ENCODE data around the gene PLEKHO2. TPM values are rescaled to one million over a fixed set of nuclear protein-coding genes. Genes with fewer than 3 reads are reported as not detected.

Gene PLEKHO2
- total RNA-seq, 2 experiments from 2014 or later = 12.0 to 24.5 TPM

DNA sequence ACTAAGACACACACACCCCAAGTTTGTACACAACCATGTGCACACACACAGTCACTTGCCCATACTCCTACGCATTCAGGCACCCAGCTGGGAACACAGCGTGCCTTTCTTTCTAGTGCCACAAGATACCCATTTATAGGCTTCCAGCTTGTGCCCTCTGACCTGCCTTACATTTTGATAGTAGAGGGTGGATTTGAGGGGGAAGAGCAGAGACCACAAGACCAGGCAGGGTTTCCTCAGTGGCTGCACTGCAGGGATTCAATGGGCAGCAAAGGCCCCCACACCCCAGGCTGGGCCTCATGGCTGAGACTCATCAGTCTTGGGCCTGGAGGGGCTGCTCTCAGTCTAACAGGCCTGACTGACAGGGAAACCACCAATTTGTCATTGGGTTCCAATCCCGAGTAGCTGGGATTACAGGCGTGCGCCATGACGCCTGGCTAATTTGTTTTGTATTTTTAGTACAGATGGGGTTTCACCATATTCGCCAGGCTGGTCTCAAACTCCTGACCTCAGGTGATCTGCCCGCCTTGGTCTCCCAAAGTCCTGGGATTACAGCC, 51.2 kb downstream of the PLEKHO2 start:
- H2AFZ ChIP-seq (ENCODE audit: low read length) = peak overlapping the region; percentile 57; the same call in 1 of the 2 replicates
- H3K79me2 ChIP-seq (ENCODE audit: insufficient read depth, low read depth, low read length) = no peaks in the 10 kb centered on the region
- CTCF ChIA-PET (ENCODE audit: unreplicated experiment) = no interaction called here
- peak overlapping the region; percentile 72 for H3K4me3 ChIP-seq (ENCODE audit: low read depth, low read length, poor library complexity, severe bottlenecking)
- H3K9me2 ChIP-seq (ENCODE audit: insufficient read depth, low read length) = no peaks in the 10 kb centered on the region
- H3K4me1 ChIP-seq (ENCODE audit: insufficient read depth, low read length, poor library complexity, severe bottlenecking) = peaks cover 62% of the 10 kb centered on the region
- peak overlapping the region; percentile 96 for H3K4me2 ChIP-seq (ENCODE audit: low read length)
- no TSS peak for BruUV-seq (replicated peaks)
- no peaks in the 10 kb centered on the region for H3K36me3 ChIP-seq (ENCODE audit: insufficient read depth, low read length)
- intact Hi-C loops (cut with micrococcal nuclease; ENCODE audit: unreplicated experiment) = loop anchor here (5.0 to 10.0 kb wide), 2 partner anchors 404 to 1418 kb away; partner anchors contain the start of gene RNU5A-1
- no peak for TF ChIP-seq EZH2phosphoT487 (IDR thresholded peaks at IDR 0.05; ENCODE audit: borderline replicate concordance, low read depth, low read length)
- TF ChIP-seq, protein P1, sequence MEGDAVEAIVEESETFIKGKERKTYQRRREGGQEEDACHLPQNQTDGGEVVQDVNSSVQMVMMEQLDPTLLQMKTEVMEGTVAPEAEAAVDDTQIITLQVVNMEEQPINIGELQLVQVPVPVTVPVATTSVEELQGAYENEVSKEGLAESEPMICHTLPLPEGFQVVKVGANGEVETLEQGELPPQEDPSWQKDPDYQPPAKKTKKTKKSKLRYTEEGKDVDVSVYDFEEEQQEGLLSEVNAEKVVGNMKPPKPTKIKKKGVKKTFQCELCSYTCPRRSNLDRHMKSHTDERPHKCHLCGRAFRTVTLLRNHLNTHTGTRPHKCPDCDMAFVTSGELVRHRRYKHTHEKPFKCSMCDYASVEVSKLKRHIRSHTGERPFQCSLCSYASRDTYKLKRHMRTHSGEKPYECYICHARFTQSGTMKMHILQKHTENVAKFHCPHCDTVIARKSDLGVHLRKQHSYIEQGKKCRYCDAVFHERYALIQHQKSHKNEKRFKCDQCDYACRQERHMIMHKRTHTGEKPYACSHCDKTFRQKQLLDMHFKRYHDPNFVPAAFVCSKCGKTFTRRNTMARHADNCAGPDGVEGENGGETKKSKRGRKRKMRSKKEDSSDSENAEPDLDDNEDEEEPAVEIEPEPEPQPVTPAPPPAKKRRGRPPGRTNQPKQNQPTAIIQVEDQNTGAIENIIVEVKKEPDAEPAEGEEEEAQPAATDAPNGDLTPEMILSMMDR (conservative IDR thresholded peaks at IDR 0.05; ENCODE audit: low read length) = no peak
- no peaks in the 10 kb centered on the region for H3K9me3 ChIP-seq (ENCODE audit: low read length)
- H4K20me1 ChIP-seq (ENCODE audit: insufficient read depth, low read length) = no peaks in the 10 kb centered on the region
- no peak for DNase-seq (ENCODE audit: low spot score)
- H3K27ac ChIP-seq (ENCODE audit: low read depth, low read length, poor library complexity, severe bottlenecking) = peak overlapping the region; percentile 95
- POLR2A ChIA-PET = interaction anchor here (0.6 to 2.6 kb wide), 8 partner anchors 11 to 92 kb away, joined by 3 to 21 read pairs (median 5); partner anchors contain the start of genes PIF1 and PLEKHO2

DNA sequence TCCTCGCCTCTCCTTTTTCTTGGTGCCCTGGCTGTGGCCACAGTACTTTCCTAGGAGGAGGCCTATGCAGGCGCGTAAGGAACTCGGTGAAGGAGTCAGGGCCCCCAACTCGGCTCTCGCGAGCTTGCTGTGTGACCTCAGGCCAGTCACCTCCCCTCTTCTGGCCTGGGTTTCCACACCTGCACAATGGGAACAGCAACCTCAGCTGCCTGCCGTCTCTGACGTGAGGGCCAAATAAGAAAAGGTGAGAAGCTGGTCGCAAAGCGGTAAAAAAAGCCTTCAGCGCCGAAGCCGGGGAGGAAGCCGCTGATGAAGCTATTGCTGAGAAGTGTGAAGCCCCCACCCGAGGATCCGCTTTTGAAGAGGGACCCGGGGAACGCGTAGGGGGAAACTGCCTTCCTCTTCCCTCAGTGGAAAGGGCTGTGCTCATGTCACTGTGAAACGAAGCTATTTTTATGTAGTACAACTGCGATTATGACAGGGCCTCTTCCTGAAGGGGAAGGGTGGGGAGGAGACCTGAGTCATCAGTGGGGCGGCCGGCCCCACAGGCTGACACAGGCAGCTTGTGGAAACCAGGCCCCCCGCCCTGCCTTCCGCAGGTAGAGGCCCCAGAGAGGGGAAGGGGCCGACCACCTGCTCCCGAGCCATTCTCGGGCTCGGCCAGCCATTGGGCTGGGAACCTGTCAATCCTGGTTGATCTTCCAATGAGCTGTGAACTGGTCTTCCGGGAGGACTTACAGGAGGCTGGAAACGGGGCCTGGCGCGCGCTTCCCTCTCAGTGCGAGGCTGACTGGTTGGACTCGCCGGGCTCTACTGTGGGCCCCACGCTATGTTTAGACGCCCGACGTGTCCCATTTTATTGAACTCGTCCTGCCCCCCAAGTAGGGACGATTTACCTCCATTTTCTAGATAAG, 52.0 kb downstream of the PLEKHO2 start:
- Histone ChIP-seq H3K4me2 (ENCODE audit: low read length) (peak overlapping the region; percentile 96), H3K27ac (ENCODE audit: low read depth, low read length, poor library complexity, severe bottlenecking) (peak overlapping the region; percentile 95), H4K20me1 (ENCODE audit: insufficient read depth, low read length) (no peaks in the 10 kb centered on the region), H3K4me1 (ENCODE audit: insufficient read depth, low read length, poor library complexity, severe bottlenecking) (peaks cover 62% of the 10 kb centered on the region), H3K4me3 (ENCODE audit: low read depth, low read length, poor library complexity, severe bottlenecking) (peak overlapping the region; percentile 72), H3K9me2 (ENCODE audit: insufficient read depth, low read length) (no peaks in the 10 kb centered on the region), H3K79me2 (ENCODE audit: insufficient read depth, low read depth, low read length) (no peaks in the 10 kb centered on the region), H3K9me3 (ENCODE audit: low read length) (no peaks in the 10 kb centered on the region), H2AFZ (ENCODE audit: low read length) (peak overlapping the region; percentile 57; the same call in 1 of the 2 replicates), H3K36me3 (ENCODE audit: insufficient read depth, low read length) (no peaks in the 10 kb centered on the region)
- intact Hi-C loops (cut with micrococcal nuclease; ENCODE audit: unreplicated experiment) = loop anchor here (1.0 to 10.0 kb wide), 4 partner anchors 52 to 1419 kb away; partner anchors contain the start of genes PIF1, PLEKHO2 and RNU5A-1
- ChIA-PET CTCF (ENCODE audit: unreplicated experiment) (interaction anchor here (0.6 to 1.1 kb wide), 4 partner anchors 10 to 109 kb away, joined by 3 to 5 read pairs (median 3); partner anchors contain the start of gene PIF1), POLR2A (interaction anchor here (0.6 to 2.6 kb wide), 19 partner anchors 10 to 758 kb away, joined by 3 to 21 read pairs (median 4); partner anchors contain the start of genes PIF1, PLEKHO2 and RNU5B-1)
- no TSS peak for BruUV-seq (replicated peaks)
- TF ChIP-seq, protein P1 (conservative IDR thresholded peaks at IDR 0.05; ENCODE audit: low read length) = no peak
- TF ChIP-seq EZH2phosphoT487 (IDR thresholded peaks at IDR 0.05; ENCODE audit: borderline replicate concordance, low read depth, low read length) = no peak
- DNase-seq (ENCODE audit: low spot score) = peak; percentile 100
